HG02973 (cell line): Measurements from ENCODE around the gene MEOX1.

Experiments
- ATAC-seq: cut with Tn5 transposase; IDR thresholded peaks from one replicate; pipeline ENCODE4 v1.9.1; 2021; ENCODE audit warnings: moderate library complexity; ENCODE audit not compliant: unreplicated experiment

MEOX1 gene

GRCh38 chr17:43658900-43659299 is 2.8 kb downstream of the MEOX1 start:
- no peak for ATAC-seq

DNA sequence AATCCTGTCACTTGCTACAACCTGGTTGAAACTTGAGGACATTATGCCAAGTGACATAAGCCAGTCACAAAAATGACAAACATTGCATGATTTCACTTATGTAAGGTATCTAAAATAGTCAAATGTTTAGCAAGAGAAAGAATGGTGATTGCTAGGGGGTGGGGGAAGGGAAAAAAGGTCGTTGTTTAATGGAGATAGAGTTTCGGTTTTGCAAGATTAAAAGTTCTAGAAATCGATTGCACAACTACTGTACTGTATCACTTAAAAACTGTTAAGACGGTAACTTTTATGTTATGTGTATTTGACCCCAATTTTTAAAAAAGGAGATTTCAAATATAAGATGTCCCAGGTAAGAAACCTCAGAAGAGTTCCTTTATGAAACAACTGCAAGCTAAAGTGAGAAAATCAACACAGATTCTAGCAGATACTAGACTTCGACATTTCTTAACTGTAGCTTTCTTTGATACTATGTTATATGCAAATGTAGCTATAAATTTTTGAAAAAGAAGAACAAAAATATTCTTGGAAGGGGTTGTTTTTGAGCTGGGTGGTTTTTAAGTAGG is 5.9 kb downstream of the MEOX1 start:
- no peak for ATAC-seq

GRCh38 chr17:43652124-43652480 is 9.6 kb downstream of the MEOX1 start:
- no peak for ATAC-seq

- no peak for ATAC-seq
Observed at GRCh38 chr17:43650471-43650870, 11.3 kb downstream of the MEOX1 start.

GRCh38 chr17:43648916-43649315 is 12.8 kb downstream of the MEOX1 start:
- ATAC-seq = no peak

GRCh38 chr17:43645765-43646481 is 15.8 kb downstream of the MEOX1 start:
- ATAC-seq = no peak

DNA sequence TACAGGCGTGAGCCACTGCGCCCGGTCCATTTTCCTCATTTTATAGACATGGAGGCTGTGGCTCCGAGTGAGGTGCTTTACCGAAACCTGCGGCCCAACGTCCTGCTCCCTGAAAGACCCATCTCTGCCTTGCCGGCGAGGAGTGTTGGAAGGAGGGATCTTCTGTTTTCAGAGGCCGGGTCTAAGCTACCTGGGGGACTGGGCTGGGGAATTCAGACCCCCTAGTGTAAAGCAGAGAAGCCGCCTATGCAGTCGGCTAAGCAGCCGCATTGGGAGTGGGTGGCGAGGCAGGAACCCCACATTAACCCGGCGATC is 16.3 kb downstream of the MEOX1 start:
- no peak for ATAC-seq

GRCh38 chr17:43644081-43644480 is 17.6 kb downstream of the MEOX1 start:
- no peak for ATAC-seq

DNA sequence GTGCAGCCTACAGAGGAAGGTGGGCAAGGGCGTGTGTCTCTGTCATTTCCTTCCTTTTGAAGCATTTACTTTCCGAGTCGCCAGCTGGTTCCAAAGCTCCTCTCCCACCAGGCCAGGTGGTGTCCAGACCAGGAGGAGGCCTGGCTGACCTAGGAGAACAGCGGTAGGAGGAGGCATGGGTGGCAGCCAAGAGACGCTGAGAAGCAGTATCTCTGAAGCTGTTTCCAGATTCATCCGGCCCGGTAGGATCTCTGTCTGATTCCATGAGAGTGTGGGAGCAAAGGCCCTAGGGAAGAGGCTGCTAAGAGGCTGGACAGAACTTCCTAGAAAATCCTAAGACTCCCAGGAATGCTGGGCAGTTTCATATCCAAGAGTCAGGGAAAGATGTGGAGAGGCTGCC is 20.3 kb downstream of the MEOX1 start:
- no peak for ATAC-seq

- ATAC-seq = no peak
Observed at GRCh38 chr17:43640491-43641252, 21.1 kb downstream of the MEOX1 start.

- no peak for ATAC-seq
Observed at GRCh38 chr17:43637563-43638323, 24.0 kb downstream of the MEOX1 start.

DNA sequence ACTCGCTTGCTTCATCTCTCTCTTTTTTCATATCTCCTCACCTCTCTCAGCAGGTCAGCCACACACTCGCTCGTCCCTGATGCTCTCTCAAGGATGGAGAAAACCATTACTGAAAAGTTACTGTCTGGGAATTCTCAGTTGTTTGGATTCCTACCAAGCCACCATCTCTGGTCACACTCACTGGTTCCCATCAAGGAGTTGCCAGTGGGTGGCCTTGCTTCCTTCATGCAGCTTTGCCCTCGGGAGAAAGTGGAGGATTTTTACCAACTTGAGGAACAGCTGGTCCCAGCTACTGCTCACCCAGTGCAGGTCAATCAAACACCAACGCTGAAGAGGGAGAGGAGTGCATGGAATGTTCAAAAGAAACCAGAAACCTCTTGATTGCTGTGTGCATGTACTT is 25.3 kb downstream of the MEOX1 start:
- ATAC-seq = no peak

- no peak for ATAC-seq
Observed at GRCh38 chr17:43634591-43635125, 27.1 kb downstream of the MEOX1 start.

DNA sequence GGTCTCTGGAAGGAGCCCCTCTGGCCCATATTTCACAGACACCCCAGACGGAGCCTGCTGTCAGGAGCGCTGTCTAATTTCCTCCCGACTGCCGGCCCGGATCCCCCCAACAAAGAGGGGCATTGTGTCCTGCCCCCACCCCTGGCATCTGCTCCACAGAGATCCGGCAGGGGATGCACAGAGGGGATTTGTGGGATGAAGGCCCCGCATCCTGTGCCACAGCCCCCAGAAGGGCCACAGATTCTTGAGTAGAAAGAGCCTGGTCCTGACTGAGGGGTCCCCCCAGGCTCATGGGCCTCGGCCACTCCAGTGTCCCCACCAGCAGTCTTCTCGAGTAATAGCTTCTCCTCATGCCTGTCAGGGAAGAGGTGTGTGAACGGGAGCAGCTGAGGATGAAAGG is 29.5 kb downstream of the MEOX1 start:
- no peak for ATAC-seq

- ATAC-seq = no peak
Observed at GRCh38 chr17:43631429-43631828, 30.3 kb downstream of the MEOX1 start.

GRCh38 chr17:43628089-43628650 is 33.6 kb downstream of the MEOX1 start:
- ATAC-seq = no peak

GRCh38 chr17:43627653-43628052 is 34.1 kb downstream of the MEOX1 start:
- no peak for ATAC-seq

- no peak for ATAC-seq
Observed at GRCh38 chr17:43626023-43626422, 35.7 kb downstream of the MEOX1 start.

DNA sequence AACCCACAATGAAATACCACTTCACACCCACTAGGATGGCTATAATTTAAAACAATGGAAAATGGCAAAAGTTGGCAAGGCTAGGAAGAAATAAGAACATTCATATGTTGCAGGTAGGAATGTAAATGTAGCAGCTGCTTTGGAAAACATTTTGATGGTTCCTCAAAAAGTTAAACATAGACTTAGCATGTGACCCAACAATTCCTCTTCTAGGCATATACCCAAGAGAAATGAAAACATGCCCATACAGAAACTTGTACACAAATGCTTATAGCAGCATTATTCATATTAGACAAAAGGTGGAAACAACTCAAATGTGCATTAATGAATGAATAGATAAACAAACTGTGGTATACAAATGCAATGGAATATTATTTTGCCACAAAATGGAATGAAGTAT is 36.1 kb downstream of the MEOX1 start:
- ATAC-seq = no peak

- no peak for ATAC-seq
Observed at GRCh38 chr17:43620581-43620980, 41.1 kb downstream of the MEOX1 start.

GRCh38 chr17:43620147-43620546 is 41.6 kb downstream of the MEOX1 start:
- ATAC-seq = no peak
